HL-60 (cell line): Measurements from ENCODE around the gene CDC42.

Experiments used
- GABPA ChIP-seq: IDR thresholded peaks from 2 replicates; pipeline ENCODE4 v1.6.1; 2012; ENCODE audit warnings: low read depth
- POLR2AphosphoS5 ChIP-seq: IDR thresholded peaks from 2 replicates; pipeline ENCODE4 v1.6.1; 2012; ENCODE audit warnings: low read depth
- REST ChIP-seq: IDR thresholded peaks from 2 replicates; pipeline ENCODE4 v1.6.1; 2012; ENCODE audit warnings: low read depth; ENCODE audit not compliant: insufficient replicate concordance
- SPI1 ChIP-seq: IDR thresholded peaks from 2 replicates; pipeline ENCODE4 v1.6.1; 2012; ENCODE audit warnings: low read depth, mild to moderate bottlenecking, borderline replicate concordance
- TF ChIP-seq, protein P1 (sequence below): IDR thresholded peaks from one replicate; pipeline ENCODE4 v1.5.1; 2011; ENCODE audit warnings: low read length, control low read depth, inconsistent platforms; ENCODE audit not compliant: insufficient read depth

GRCh38 chr1:22071511-22071910, 19.0 kb downstream of the CDC42 start:
- TF ChIP-seq, protein P1, sequence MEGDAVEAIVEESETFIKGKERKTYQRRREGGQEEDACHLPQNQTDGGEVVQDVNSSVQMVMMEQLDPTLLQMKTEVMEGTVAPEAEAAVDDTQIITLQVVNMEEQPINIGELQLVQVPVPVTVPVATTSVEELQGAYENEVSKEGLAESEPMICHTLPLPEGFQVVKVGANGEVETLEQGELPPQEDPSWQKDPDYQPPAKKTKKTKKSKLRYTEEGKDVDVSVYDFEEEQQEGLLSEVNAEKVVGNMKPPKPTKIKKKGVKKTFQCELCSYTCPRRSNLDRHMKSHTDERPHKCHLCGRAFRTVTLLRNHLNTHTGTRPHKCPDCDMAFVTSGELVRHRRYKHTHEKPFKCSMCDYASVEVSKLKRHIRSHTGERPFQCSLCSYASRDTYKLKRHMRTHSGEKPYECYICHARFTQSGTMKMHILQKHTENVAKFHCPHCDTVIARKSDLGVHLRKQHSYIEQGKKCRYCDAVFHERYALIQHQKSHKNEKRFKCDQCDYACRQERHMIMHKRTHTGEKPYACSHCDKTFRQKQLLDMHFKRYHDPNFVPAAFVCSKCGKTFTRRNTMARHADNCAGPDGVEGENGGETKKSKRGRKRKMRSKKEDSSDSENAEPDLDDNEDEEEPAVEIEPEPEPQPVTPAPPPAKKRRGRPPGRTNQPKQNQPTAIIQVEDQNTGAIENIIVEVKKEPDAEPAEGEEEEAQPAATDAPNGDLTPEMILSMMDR = no peak
- TF ChIP-seq REST (no peak), GABPA (no peak), POLR2AphosphoS5 (no peak), SPI1 (no peak)
